Upper lobe of left lung (tissue), 4 donors: Measurements from ENCODE around the gene DENND1A.

Experiments
- EP300 ChIP-seq, 4 donors: sonication (generic); formaldehyde crosslinking; IDR thresholded peaks; one replicate each; pipeline ENCODE4 v1.5.1; 2017; ENCODE audit warnings: antibody characterized with exemption in 4 of 4, control low read depth in 2 of 4
- POLR2AphosphoS5 ChIP-seq, 2 donors: sonication (generic); formaldehyde crosslinking; IDR thresholded peaks; one replicate each; pipeline ENCODE4 v1.5.1; 2017; ENCODE audit warnings: antibody characterized with exemption in 2 of 2

DNA sequence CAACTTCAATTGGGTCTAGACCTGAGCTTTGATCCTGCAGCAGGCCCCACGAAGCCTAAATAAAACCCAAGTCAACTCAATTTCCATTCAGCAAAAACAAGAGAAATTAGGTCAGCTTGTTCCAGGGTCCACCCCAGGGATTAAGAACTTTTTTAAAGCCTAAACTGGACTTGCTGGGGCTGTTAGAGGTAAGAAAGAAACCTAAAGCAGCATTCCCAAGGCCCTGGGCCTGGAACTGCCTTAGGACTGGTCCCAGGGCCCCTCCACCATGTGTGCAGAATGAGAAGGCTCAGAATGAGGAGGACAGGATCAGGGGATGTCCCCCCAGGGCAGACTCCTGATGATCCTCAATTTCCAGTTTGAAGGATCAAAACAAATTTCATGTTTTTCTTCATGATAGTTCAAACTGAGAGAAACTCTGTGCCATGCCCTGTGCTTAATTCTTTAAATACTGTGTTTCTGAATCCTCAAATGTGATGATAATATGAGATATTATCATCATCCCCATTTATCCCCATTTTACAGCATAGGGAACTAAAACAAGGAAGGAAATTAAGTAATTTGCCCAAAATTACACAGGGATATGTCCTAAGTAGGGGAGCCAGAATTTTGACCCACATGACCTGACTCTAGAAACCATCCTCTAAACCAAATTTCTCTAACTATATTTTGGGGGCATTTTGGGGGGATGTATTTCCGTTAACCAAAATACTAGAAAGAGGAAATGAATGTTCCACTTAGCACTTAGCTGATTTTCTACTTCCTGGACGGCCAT is 64.5 kb downstream of the DENND1A start:
- TF ChIP-seq POLR2AphosphoS5 (IDR thresholded peaks at IDR 0.05), result no peak
- no peak for TF ChIP-seq EP300 (IDR thresholded peaks at IDR 0.05)
